Measurements from ENCODE around the gene ADAMTS14. TPM values are rescaled to one million over a fixed set of nuclear protein-coding genes. Genes with fewer than 3 reads are reported as not detected.
A peak's percentile ranks its signal among the peaks of the same experiment; 100 is the strongest.
"Not testable (repeated sequence)": the region's sequence is repeated elsewhere in the genome, so short reads cannot be mapped to it uniquely, and the experiment has no call there.

Gene ADAMTS14
- polyA plus RNA-seq, 1 donor (not counting 4 experiments of a cell fraction or from before 2014, with no cell fraction given): 0.09 TPM

DNA sequence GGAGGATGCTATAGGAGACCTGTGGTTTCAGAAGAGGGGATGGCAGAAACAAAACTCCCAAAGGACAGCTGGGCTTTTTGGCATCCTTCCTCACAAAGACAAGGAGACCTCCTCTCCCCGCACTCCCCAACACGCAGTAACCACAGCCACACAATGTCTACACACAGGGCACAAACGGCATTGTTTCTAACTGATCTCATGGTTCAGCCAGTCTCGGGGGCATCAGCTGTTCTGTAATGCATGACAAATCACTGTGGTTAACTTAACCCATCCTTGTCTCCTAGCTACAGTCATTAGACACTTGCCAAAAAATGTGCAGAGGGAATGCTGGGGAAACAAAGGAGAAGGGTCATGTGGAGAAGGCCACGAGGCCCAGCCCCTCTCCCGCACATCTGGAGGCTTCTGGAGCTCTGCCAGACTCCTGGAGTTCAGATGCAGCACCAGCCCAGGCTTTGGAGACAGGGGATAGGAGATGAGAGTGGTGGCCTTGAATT, 7.6 kb upstream of the ADAMTS14 start:
- Histone ChIP-seq H3K9me1 (ENCODE audit: control insufficient read depth, extremely low read depth, insufficient read depth, low read length) (no peaks in the 10 kb centered on the region), H3K27ac (ENCODE audit: control insufficient read depth, insufficient read depth, low read length) (peak overlapping the region; percentile 32)

DNA sequence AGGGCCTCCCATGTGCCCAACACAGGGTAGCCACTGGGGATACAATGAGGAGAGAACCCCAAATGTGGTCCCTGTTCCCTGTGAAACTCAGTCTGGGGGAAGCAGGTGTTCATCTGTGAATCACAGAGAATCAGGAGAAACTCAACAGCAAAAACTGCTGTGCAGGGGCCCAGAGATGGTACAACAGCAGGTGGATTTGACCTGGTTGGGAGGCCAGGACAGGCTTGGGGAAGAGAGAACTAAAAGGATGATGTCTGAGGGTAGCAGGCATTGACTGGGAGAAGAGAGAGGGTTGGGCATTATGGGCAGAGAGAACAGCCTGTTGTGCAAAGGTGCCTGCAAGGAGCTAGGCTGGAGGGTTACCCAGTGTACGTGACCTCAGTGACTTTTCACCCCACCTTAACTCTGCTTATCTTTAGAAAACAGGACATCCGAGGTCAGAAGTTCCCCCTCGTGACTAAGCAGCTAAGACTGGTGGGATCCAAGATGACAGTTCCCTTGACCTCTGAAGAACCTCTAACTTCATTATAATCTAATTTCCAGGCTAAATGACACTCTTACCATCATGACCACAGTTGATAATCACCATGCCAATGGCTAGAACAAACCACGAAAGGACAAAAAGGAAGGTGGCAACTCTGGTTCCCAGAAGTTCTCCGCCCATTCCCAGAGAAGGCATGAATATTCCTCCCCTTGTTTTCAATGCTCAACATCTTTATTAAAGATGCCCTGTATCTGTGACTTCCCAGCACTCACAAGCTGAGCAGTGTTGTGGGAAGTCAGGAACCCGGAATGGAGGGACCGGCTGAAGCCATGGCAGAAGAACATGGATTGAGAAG, 5.1 kb upstream of the ADAMTS14 start:
- no peaks in the 10 kb centered on the region for H3K79me2 ChIP-seq (ENCODE audit: control insufficient read depth, insufficient read depth, low read length)
- peak; percentile 5 for FAIRE-seq
- peaks cover 20% of the 10 kb centered on the region for H3K4me1 ChIP-seq (ENCODE audit: control insufficient read depth, extremely low read depth, insufficient read depth, low read length)
- H2AFZ ChIP-seq (ENCODE audit: control insufficient read depth, low read length): no peak overlapping the region
- H3K9me3 ChIP-seq (ENCODE audit: control insufficient read depth, low read depth, low read length): no peaks in the 10 kb centered on the region
- no peak overlapping the region for H3K27ac ChIP-seq (ENCODE audit: control insufficient read depth, insufficient read depth, low read length)
- no peak for DNase-seq (ENCODE audit: low read depth, low spot score)
- no peaks in the 10 kb centered on the region for H3K9me1 ChIP-seq (ENCODE audit: control insufficient read depth, extremely low read depth, insufficient read depth, low read length)
- no peaks in the 10 kb centered on the region for H4K20me1 ChIP-seq (ENCODE audit: control insufficient read depth, extremely low read depth, insufficient read depth, low read length)
- H3K9ac ChIP-seq (ENCODE audit: control insufficient read depth, extremely low read depth, insufficient read depth, low read length): no peak overlapping the region
- dilution Hi-C loops (cut with MboI; ENCODE audit: extremely low pct_ligation_motif_present, low sequenced_read_pairs): no loop called here
- no peak overlapping the region for H3K4me3 ChIP-seq (ENCODE audit: control insufficient read depth in 2 of 3, extremely low read depth in 1 of 3, insufficient read depth in 2 of 3, low read depth in 1 of 3, low read length in 3 of 3)
- peaks cover 43% of the 10 kb centered on the region for H3K27me3 ChIP-seq (ENCODE audit: control insufficient read depth, extremely low read depth, insufficient read depth, low read length)
- H3K36me3 ChIP-seq (ENCODE audit: control insufficient read depth in 2 of 2, extremely low read depth in 1 of 2, insufficient read depth in 2 of 2, low read length in 2 of 2): no peaks in the 10 kb centered on the region
- TF ChIP-seq EZH2 (IDR thresholded peaks at IDR 0.05; ENCODE audit: low read length) (no peak), CTCF (optimal IDR thresholded peaks at IDR 0.05 in 1 of 3, IDR thresholded peaks at IDR 0.05 in 1 of 3, conservative IDR thresholded peaks at IDR 0.05 in 1 of 3; ENCODE audit: extremely low read depth in 1 of 3, insufficient read depth in 2 of 3, low read length in 3 of 3) (no peak)
- H3K4me2 ChIP-seq (ENCODE audit: control insufficient read depth, extremely low read depth, insufficient read depth, low read depth, low read length): no peak overlapping the region

More for the DNA sequence above, 7.6 kb upstream of the ADAMTS14 start:
- H3K79me2 ChIP-seq (ENCODE audit: control insufficient read depth, insufficient read depth, low read length): no peaks in the 10 kb centered on the region
- H3K9ac ChIP-seq (ENCODE audit: control insufficient read depth, extremely low read depth, insufficient read depth, low read length): peak overlapping the region; percentile 43
- no peaks in the 10 kb centered on the region for H4K20me1 ChIP-seq (ENCODE audit: control insufficient read depth, extremely low read depth, insufficient read depth, low read length)
- peak; percentile 83 for FAIRE-seq
- H3K4me1 ChIP-seq (ENCODE audit: control insufficient read depth, extremely low read depth, insufficient read depth, low read length): peaks cover 20% of the 10 kb centered on the region
- peak overlapping the region; percentile 40 for H3K4me2 ChIP-seq (ENCODE audit: control insufficient read depth, extremely low read depth, insufficient read depth, low read depth, low read length)
- no peaks in the 10 kb centered on the region for H3K36me3 ChIP-seq (ENCODE audit: control insufficient read depth in 2 of 2, extremely low read depth in 1 of 2, insufficient read depth in 2 of 2, low read length in 2 of 2)
- peaks cover 26% of the 10 kb centered on the region for H3K27me3 ChIP-seq (ENCODE audit: control insufficient read depth, extremely low read depth, insufficient read depth, low read length)
- TF ChIP-seq CTCF (optimal IDR thresholded peaks at IDR 0.05 in 1 of 3, IDR thresholded peaks at IDR 0.05 in 1 of 3, conservative IDR thresholded peaks at IDR 0.05 in 1 of 3; ENCODE audit: extremely low read depth in 1 of 3, insufficient read depth in 2 of 3, low read length in 3 of 3): no peak
- TF ChIP-seq EZH2 (IDR thresholded peaks at IDR 0.05; ENCODE audit: low read length): no peak
- H2AFZ ChIP-seq (ENCODE audit: control insufficient read depth, low read length): no peak overlapping the region
- no peak overlapping the region for H3K4me3 ChIP-seq (ENCODE audit: control insufficient read depth in 2 of 3, extremely low read depth in 1 of 3, insufficient read depth in 2 of 3, low read depth in 1 of 3, low read length in 3 of 3)
- DNase-seq (ENCODE audit: low read depth, low spot score): peak; percentile 81
- dilution Hi-C loops (cut with MboI; ENCODE audit: extremely low pct_ligation_motif_present, low sequenced_read_pairs): no loop called here
- H3K9me3 ChIP-seq (ENCODE audit: control insufficient read depth, low read depth, low read length): no peaks in the 10 kb centered on the region

DNA sequence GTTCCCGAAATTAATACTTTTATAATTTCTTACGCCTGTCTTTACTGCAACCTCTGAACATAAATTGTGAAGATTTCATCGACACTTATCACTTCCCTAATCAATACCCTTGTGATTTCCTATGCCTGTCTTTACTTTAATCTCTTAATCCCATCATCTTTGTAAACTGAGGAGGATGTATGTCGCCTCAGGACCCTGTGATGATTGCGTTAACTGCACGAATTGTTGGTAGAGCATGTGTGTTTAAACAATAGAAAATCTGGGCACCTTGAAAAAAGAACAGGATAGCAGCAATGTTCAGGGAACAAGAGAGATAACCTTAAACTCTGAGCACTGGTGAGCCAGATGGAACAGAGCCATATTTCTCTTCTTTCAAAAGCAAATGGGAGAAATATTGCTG, 4.5 kb upstream of the ADAMTS14 start:
- DNase-seq (ENCODE audit: low read depth, low spot score); FAIRE-seq; H3K79me2 ChIP-seq (ENCODE audit: control insufficient read depth, insufficient read depth, low read length); H2AFZ ChIP-seq (ENCODE audit: control insufficient read depth, low read length); dilution Hi-C loops (cut with MboI; ENCODE audit: extremely low pct_ligation_motif_present, low sequenced_read_pairs); H3K9ac ChIP-seq (ENCODE audit: control insufficient read depth, extremely low read depth, insufficient read depth, low read length); H3K27ac ChIP-seq (ENCODE audit: control insufficient read depth, insufficient read depth, low read length); H3K4me3 ChIP-seq (ENCODE audit: control insufficient read depth in 2 of 3, extremely low read depth in 1 of 3, insufficient read depth in 2 of 3, low read depth in 1 of 3, low read length in 3 of 3); H3K36me3 ChIP-seq (ENCODE audit: control insufficient read depth in 2 of 2, extremely low read depth in 1 of 2, insufficient read depth in 2 of 2, low read length in 2 of 2); H3K9me3 ChIP-seq (ENCODE audit: control insufficient read depth, low read depth, low read length); H4K20me1 ChIP-seq (ENCODE audit: control insufficient read depth, extremely low read depth, insufficient read depth, low read length); H3K4me2 ChIP-seq (ENCODE audit: control insufficient read depth, extremely low read depth, insufficient read depth, low read depth, low read length); H3K9me1 ChIP-seq (ENCODE audit: control insufficient read depth, extremely low read depth, insufficient read depth, low read length): not testable (repeated sequence)
- peaks cover 22% of the 10 kb centered on the region for H3K4me1 ChIP-seq (ENCODE audit: control insufficient read depth, extremely low read depth, insufficient read depth, low read length)
- peaks cover 47% of the 10 kb centered on the region for H3K27me3 ChIP-seq (ENCODE audit: control insufficient read depth, extremely low read depth, insufficient read depth, low read length)
